GM18517 (cell line): Measurements from ENCODE around the gene KIF16B.
"Not testable (repeated sequence)": the region's sequence is repeated elsewhere in the genome, so short reads cannot be mapped to it uniquely, and the experiment has no call there.

Experiments used
- ATAC-seq: cut with Tn5 transposase; IDR thresholded peaks from one replicate; pipeline ENCODE4 v1.9.1; 2021; ENCODE audit warnings: mild to moderate bottlenecking, moderate library complexity; ENCODE audit not compliant: unreplicated experiment

The KIF16B gene

DNA sequence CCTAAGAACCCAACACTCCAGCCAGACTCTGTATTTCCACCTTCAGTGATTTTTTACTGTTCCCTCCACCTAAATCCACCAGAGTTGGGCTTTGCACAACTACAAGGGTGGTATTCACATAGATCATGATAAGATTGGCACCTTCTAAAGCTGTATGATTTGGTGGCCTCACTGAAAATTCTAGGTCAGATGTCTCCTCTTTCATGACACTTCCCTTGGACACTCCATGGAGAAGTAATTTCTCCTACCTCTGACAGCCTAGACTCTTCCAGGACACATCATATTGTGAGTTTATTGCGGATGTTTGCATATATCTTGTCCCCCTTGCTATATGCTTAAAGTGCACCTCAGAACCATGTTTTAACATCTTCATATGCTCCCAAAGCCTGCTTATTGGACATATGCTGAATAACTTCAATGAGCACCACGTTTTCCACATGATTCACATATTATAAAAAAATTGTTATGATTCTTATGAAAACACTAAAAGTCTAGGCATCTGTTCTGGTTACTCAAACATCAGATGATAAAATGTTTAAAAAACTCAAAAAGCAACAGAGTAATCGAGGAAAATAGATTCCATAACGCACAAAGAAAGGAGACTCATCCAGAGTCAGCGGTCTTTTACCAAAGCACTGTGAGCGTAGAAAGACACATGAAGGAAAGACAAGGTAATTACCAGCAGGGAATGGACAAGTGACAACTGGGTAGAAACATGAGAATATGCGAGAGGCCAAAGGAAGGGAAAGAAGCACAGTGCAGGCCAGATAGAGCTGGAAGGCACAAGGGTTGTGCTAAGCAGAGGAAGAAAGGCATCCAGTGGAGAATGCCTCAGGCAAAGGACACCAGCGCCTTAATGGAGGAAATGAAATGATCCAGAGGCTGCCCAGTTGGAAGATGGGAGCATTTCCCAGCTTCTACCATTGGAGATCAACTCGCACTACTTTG lies 46.5 kb downstream of the KIF16B start:
- no peak for ATAC-seq

DNA sequence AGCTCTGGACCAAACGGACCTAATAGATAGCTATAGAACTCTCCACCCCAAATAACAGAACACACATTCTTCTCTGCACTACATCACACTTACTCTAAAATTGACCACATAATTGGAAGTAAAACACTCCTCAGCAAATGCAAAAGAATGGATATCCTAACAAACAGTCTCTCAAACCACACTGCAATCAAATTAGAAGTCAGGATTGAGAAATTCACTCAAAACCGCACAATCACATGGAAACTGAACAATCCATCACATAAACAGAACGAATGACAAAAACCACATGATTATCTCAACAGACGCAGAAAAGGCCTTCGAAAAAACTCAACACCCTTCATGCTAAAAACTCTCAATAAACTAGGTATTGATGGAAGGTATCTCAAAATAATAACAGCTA lies 50.6 kb downstream of the KIF16B start:
- ATAC-seq = not testable (repeated sequence)

DNA sequence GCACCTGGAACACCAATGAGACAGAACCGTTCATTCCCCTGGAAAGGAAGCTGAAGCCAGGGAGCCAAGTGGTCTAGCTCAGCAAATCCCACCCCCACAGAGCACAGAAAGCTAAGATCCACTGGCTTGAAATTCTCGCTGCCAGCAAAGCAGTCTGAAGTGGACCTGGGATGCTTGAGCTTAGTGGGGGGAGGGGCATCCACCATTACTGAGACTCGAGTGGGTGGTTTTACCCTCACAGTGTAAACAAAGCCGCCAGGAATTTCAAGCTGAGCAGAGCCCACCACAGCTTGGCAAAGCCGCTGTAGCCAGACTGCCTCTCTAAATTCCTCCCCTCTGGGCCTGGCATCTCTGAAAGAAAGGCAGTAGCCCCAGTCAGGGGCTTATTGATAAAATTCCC lies 53.1 kb downstream of the KIF16B start:
- ATAC-seq = no peak

DNA sequence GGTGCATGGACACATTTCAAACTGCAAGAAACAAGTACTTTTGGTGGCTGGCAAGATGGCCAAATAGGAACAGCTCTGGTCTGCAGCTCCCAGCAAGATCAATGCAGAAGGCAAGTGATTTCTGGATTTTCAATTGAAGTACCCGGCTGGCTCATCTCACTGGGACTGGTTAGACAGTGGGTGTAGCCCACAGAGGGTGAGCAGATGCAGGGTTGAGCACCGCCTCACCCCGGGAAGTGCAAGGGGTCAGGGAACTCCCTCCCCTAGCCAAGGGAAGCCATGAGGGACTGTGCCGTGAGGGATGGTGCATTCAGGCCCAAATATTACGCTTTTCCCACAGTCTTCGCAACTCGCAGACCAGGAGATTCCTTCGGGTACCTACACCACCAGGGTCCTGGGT lies 53.6 kb downstream of the KIF16B start:
- ATAC-seq = not testable (repeated sequence)

GRCh38 chr20:16518784-16519084 lies 54.5 kb downstream of the KIF16B start:
- no peak for ATAC-seq

DNA sequence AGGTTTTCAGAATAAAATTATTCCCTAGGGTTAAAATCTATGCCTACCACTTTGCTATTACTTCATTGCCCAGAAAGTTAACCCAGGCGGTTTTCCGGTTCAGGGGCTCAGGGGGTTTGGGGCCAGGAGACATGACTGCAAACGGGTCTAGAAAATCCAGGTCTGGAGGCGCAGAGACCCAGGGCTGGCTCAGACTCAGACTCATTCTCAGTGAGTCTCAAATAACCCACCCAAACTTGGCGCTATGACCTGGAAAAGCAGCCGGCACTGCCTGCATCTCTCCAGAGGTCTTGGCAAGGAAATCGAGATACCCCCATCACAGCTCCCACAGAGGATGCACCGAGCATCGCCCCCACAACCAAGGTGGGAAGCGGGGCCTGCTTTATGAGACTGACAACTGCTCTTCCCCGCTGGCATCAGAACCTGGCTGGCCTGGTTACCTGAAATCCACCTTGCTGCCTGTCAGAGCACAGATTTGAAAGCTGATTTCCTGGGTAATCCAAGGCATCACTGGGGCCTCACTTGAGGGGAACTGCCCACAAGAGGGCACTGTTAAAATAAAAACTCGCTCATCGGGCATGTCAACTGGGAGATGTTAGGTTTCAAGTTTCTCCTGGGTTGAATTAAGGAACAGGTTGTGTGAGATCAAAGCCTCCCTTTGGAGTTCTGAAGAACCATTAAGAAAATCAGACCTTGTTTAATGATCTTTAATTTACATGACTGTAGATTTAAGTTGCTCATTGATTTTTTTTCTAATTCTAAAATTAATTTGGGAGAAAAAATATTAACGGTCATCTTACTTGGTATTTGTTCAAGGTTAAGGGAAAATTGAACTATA lies 55.1 kb downstream of the KIF16B start:
- ATAC-seq = no peak

- no peak for ATAC-seq
Measured at GRCh38 chr20:16516794-16517193, 56.5 kb downstream of the KIF16B start.

- ATAC-seq = no peak
Measured at GRCh38 chr20:16515046-16515445, 58.2 kb downstream of the KIF16B start.

GRCh38 chr20:16514140-16514539 lies 59.1 kb downstream of the KIF16B start:
- no peak for ATAC-seq

- no peak for ATAC-seq
Measured at GRCh38 chr20:16505894-16506293, 67.4 kb downstream of the KIF16B start.

DNA sequence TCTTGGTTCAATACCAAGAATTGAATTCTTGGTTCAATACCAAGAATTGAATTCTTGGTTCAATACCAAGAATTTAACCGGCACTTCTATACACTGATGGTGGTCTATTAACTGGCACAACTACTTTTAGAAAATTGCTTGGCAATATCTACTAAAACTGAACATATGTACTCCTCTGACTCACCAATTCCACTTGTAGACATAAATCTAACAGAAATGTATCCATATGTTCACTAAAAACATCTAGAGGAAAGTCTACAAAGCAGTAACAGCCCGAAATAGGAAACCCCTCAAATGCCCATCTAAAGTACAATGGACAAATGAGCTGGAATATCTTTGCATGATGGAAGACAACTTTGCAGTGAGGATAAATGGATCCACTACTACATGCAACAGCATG lies 71.9 kb downstream of the KIF16B start:
- no peak for ATAC-seq

- no peak for ATAC-seq
Measured at GRCh38 chr20:16500197-16500596, 73.1 kb downstream of the KIF16B start.

DNA sequence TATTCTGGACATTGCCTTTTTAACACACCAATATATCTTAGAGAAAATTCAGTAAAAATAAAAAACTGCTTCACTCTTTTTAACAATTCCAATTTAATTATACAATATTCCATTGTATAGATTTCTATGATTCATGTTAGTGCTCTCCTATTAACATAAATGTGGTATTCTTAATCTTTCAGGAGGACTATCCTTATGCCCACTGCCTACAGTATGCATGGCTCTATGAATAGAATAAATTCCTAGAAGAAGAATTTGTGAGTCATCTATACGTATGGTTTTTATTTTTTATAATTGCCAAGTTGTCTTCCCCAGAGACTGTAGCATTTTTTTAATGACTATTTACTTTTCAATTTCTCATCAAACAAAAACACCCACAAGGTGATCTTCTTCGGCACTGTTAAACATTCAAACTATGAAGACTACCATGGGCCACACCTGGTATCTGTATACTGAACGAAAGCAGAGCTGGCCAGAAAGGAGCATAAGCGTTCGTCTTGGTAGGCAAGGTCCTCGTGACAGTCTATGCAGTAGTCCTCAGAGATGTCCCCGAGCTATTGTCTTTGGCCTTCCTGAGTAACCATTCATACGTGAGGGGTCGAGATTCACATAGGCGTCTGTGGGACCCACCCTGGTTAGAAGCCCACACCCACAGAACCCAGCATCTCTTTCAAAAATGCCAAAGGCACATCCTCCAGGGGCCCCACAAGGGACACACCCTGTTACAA lies 74.6 kb downstream of the KIF16B start:
- no peak for ATAC-seq

DNA sequence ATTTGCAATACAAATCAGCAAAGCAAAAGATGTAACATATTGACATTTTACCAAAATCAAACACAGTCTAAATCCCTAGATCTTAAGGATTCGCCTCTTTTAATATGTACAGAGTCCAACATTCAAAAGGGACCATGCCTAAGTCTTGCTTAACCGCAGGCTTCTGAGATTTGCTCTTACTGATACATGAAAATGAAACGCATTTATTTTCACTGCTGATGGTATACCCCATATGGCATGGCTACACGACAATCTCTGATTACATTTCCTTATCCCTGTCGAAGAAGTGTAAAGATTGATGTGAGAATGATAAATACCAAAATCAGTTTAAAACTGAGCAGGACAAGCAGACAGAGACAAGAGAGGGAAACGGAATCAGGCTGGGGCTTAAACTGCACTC lies 75.4 kb downstream of the KIF16B start:
- no peak for ATAC-seq

GRCh38 chr20:16493486-16493885 lies 79.8 kb downstream of the KIF16B start:
- ATAC-seq = no peak

DNA sequence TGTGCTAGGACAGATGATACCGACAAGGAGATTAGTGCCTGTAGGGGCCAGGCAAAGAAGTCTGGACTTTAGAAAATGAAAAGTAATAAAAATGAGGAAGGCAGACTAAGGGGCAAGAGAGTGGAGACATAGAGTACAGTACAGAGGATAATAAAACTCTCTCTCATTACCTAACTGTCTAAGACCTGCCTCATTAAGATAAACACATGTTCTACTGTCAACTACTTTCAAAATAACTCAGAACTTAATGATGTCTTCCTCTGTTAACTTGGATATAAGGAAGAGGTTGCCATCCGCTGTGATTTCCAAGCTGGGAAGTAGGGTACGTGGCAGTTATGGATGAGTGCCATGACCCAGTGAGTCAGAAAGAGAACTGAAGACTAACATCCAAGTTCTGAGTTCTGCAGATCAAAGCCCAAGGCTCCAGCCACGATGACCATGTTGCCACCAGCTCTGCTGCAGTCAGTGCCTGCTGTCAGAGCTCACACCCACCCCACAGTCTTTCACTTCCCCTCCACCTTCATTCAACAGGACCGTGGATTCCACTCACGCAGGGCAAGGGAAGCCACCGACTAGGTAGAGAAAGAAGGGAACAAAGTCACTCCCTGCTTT lies 81.8 kb downstream of the KIF16B start:
- ATAC-seq = peak; percentile 55

DNA sequence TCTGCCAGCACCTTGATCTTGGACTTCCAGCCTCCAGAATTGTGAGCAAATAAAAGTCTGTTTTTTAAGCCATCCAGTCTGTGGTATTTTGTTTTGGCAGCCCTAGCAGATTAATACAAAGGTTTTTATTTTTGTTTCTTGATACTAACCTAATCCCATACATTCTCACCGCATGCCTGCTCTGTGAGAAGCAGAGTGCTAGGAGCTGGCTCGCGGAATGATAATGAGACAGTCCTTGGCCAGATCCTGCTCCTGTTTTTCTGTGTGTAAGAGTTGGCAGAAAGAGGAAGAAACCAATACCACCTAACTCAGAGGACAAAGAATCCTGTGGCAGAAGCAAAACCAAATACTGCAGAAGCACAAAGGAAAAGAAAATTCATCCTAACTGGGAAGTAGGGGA lies 82.6 kb downstream of the KIF16B start:
- ATAC-seq = no peak

- ATAC-seq = no peak
Measured at GRCh38 chr20:16488616-16489015, 84.6 kb downstream of the KIF16B start.

- ATAC-seq = no peak
Measured at GRCh38 chr20:16488086-16488485, 85.2 kb downstream of the KIF16B start.

GRCh38 chr20:16486532-16486931 lies 86.7 kb downstream of the KIF16B start:
- no peak for ATAC-seq

GRCh38 chr20:16485401-16485800 lies 87.8 kb downstream of the KIF16B start:
- no peak for ATAC-seq
